HG02885 (cell line): ENCODE measurements around the gene POLR2J3.
"Not testable (repeated sequence)": the region's sequence is repeated elsewhere in the genome, so short reads cannot be mapped to it uniquely, and the experiment has no call there.

Experiments
- ATAC-seq: cut with Tn5 transposase; IDR thresholded peaks from one replicate; pipeline ENCODE4 v1.9.1; 2021; ENCODE audit warnings: mild to moderate bottlenecking; ENCODE audit not compliant: unreplicated experiment, poor library complexity

POLR2J3 gene

DNA sequence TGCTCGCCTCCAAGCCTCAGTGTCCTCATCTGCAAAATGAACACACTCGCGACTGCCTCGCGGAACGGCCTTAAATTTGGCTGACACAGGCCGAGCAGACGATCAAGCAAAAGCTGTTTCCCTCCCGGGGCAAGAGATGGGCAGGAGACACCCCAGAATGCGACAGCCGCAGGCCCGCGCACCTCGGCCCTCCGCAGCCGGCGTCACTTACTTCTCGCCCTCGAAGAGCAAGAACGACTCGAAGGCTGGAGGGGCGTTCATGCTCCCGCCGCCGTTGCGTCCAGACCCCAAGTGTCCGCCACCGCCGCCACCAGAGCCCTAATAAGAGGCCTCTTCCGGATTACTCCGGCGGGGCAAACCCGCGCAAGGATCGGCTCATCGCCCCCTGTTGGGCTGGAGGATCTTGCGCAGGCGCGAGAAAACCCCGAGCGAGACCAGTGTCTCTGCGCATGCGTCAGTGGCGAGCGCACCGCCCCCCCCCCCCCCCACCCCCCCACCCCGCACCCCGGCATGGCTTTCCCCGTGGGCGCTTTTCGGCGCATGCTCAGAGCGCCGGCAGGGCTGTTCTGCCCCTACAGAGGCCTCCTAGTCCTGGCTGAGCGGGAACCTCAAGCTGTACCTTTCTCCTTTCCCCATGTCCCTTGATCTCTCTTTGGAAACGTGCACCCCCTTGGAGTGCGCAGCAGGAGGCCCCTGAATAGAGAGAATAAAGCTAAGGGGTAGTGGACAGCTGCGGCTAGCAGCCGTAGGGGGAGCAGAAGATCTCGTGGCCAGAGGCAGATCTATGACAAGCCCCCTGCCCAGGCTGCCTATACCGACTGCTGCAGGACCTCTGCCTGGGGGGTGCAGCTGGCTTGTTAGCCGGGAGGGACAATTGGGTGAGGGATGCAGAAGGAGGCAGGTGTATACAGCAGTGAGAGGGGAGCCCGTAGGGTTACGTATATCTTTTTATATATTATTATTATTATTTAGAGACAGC, at the start of gene POLR2J3:
POLR2J3 (minus strand) TSS at position 323 of the 979 bp plus-strand sequence; CDS start at position 261, 62 bp downstream.
- ATAC-seq = peak; percentile 95

DNA sequence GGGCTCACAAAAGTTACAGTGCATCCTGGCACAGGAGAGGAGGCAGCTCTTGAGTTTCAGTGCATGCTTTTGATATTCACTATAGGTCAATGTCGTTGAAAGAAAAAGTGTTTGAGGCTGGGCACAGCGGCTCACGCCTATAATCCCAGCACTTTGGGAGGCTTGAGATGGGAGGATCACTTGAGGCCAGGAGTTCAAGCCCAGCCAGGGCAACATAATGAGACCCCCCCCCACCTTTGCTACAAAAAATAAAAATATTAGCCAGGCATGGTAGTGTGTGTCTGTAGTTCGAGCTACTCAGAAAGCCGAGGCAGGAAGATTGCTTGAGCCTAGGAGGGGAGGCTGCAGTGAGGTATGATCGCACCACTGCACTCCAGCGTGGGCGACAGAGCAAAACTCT, 45.7 kb upstream of the POLR2J3 start:
- not testable (repeated sequence) for ATAC-seq

DNA sequence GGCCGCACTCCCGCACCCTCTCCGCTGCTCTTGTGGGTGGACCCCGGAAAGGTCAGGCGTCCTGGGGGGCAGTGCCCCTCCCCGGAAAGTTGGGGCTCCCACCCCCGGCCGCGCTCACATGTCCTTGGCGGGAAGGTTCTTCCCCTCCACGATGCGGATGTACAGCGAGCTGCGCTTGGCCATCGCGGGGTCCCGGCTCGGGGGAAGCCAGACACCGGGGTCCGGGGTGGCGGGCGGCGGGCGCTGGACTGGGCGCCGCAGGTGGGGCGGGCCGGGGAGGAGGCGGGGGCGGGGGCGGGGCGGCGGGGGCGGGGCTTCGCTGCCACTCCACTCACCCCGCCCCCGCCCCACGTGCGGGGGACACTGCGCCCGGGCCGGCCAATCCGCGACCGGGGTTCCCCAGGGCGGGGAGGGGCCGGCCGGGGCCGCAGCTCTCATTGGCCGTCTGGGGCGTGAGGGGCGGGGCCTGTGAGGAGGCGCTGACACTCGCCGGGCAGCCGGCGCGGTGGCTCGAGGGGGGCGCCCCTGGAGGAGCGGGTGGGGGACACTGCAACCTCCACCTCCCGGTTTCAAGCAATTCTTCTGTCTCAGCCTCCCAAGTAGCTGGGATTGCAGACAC, 44.2 kb upstream of the POLR2J3 start, which contains the start of gene RASA4:
RASA4 (minus strand) TSS at position 250 of the 619 bp plus-strand sequence; CDS start at position 183, 67 bp downstream.
- ATAC-seq = peak; percentile 83

DNA sequence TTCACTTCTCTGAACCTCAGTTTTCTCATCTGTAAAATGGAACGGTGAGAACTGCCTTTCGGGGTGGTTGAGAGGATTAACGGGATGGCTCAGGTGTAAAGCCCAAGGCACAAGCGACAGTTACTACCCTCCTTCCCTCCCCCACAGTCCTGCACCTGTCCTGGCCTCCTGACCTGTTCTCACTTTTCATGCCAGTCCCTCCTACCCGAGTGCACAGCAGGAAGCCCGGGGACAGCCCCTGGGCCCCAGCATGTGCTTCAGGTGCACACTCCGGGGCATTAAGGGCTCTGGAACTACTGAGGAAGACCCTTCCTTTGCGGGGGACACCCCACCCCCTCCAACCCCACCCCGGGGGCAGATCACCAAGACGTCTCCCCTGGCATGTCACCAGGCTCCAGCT, 43.5 kb upstream of the POLR2J3 start:
- ATAC-seq = not testable (repeated sequence)

DNA sequence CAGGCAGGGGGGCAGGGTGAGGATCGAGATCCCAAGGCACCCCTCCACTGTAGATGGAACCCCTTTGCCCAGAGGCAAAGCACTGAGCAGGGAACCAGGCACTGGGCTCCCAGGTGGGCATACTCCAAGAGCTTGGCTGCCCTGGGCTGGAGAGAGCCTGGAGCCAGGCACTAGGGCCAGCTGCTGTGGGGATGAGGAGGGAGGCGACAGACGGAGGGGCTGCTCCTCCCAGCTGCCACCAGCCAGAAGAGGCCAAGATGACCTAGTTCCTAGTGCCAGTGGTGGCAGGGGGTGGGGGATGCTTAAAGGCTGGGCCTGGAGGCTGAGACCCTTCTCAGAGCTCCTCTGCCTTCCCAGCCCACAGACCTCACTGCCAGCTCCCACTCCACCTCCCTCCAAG, 42.5 kb upstream of the POLR2J3 start:
- not testable (repeated sequence) for ATAC-seq

DNA sequence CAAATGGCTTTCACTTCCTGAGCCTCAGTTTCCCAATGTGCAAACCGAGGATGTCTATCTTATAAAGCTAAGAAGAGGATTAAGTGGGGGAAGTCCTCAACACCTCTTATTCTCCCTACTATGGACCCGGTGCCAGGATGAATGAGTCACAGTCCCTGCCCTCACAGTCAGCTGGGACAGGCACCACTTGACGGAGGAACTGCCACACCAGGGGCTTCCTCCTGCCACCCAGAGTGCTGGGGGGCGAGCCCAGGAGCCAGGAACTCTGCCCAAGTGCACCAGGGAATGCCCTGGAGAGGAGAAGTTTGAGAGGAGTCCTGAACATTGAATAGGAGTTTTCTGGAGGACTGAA, 41.9 kb upstream of the POLR2J3 start:
- ATAC-seq = peak; percentile 6

DNA sequence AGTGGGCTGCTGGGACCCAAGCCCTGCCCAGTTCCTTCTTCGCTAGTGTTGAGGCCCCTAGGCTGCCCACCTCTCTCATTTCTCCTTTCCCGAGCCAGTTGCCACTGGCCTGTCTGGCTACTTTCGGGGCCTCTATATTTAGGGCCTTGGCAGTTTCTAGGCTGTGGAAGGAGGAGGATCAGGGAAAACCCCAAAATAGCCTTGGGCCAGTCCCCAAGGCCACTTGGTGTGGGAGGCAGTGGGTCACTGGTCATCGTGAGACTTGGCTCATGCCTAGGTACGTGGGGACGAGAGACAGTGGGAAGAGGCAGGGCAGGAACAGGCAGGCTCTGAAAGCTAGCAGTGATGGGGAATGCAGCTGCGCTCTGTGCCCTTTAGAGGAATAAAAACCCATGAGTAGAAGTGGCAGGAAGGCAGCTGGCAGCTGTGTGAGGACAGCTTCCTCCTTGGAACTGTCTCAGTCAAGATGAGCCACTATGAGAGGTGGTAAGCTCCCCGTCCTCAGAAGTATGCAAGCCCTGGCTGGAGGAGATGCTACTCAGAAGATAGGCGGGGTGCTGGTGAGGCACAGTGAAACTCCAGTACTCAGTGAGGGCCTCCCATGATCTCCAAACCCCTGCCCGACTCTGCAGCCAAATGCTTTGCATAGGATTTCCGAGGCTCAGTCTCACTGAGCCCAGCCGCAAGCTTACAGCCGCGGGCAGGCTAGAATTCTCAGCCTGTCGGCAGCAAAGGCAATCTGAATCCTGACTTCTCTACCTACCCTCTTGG, 41.4 kb upstream of the POLR2J3 start:
- peak; percentile 68 for ATAC-seq

DNA sequence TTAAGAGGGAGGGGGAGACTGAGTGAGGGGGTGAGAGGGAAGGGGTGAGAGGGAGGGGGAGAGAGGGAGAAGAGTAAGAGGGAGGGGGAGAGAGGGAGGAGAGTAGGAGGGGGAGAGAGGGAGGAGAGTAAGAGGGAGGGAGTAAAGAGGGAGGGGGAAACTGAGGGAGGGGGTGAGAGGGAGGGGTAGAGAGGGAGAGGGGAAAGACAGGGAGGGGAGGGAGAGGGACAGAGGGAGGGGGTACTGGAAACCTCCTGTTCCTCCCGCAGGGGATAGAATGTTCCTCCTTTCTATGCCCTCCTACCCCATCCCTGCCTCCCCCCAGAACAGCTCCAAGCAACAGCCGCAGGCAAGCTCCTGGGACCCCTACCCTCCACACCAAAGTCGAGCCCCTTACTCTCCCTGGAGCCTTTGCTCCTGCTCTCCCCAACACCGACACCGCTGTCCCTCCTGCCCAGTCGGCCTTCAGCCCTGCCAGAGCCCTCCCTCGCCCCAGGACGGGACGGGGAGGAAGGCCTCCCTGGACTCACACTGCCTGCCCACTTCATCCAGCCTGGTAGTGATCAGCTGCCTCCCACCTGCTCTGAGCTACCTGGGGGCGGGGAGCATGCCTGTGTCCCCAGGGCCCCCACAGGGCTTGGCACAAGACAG, 39.4 kb upstream of the POLR2J3 start:
- not testable (repeated sequence) for ATAC-seq

DNA sequence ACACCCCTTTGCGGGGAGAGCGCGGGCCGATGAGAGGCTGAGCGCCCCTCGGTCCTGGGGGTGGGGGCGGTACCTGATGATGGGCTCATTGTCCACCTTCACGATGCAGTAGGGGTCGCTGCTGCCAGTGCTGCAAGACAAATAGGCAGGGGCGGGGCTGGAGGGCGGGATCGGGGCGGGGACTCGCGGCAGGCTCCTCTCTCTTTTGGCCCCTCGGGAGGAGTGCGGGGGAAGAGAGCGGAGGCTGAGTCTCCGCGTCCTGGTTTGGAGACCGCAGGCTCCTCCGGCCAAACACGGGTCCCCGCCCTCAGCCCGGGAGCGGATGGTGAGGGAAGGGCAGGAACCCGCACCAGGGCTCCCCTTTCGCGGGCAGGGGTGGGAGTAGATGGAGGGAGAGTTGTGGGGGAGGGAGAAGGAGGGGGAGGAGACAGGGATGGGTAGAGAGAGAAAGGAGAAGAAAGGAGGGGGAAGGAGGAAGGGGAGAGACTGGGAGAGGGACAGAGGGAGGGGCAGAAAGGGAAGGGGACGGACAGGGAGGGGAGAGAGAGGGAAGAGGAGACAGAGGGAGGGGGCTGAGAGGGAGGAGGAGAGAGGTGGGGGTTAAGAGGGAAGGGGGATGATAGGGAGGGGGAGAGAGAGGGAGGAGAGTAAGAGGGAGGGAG, 38.8 kb upstream of the POLR2J3 start:
- peak; percentile 43 for ATAC-seq

DNA sequence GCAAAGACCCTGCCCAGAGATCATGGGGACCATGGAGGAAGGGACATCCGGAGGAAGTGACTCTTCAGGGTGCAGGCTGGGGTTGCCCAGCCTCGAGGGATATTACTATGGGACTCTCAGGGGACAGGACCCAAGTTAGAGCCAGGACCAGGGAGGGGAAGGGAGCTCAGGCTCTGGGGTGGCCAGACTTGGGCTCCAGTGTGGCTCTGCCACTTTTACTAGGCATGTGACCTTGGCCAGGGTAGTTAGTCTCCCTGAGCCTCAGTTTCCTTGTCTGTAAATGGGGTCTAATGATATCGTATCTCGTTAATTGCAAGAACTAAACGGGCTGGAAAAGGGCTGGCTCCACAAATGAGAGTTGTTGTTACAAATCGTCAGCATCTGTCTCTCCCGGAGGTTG, 38.1 kb upstream of the POLR2J3 start:
- ATAC-seq = not testable (repeated sequence)

DNA sequence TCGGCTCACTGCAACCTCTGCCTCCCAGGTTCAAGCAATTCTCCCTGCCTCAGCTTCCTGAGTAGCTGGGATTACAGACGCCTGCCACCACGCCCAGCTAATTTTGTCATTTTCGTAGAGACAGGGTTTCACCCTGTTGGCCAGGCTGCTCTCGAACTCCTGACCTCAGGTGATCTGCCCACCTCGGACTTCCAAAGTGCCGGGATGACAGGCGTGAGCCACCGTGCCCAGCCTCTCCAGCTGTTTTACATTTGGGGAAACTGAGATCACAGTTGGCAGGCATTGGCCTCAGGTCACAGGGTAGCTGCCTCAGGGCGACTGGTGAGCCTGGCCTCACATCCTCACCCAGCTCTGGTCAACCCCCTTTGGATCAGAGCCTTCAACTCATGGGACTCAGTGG, 37.4 kb upstream of the POLR2J3 start:
- ATAC-seq = not testable (repeated sequence)

DNA sequence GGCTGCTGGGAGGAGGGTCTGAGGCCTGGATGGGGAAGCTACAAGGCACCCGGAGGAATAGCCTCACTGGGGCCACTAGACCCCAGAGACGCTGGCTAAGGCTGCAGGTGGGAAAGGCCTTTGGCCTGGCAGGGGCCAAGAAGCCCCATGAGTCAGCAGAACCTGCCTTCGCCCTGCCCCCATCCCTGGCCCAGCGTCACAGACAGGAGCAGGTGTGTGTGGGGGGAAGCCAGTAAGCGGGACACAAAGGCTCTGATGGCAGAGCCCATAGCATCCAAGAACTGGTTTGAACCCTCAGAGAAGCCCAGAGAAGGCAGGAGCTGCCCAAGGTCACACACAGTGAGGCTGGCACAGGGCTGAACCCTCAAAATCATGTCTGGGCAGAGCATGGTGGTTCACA, 34.5 kb upstream of the POLR2J3 start:
- ATAC-seq = not testable (repeated sequence)

DNA sequence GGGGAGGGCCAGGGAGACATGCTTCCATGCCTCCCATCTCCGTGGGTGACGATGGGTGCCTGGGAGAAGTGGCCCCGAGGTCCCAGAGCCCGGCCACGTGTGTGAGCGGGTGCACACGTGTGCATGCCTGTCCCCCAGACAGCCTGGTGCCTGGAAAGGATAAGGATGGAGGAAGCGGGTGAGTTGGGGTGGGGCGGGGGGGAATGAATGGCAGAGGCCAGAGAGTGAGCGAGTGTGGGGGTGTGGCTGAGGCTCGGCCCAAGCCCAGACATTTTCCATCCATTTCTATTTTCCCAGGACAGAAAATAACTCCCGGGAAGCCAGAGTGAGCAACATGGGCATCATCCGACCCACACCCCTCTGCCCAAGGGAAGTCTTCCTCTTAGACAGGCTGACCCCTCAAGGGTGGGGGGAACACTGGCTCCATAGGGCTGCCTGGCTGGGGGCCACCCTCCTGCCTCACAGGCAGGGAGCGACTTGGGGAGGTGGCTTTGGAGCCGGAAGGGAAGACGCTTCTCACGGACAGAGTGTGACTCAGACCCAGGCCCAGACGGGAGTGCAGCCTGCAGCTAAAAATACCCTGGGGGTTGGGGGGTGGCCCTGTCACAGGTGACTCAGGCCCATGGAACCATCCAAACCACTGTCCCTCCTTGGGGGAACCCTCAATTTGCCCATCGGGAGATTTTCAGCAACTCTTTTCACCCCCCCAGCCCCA, 32.2 kb upstream of the POLR2J3 start:
- ATAC-seq = not testable (repeated sequence)

DNA sequence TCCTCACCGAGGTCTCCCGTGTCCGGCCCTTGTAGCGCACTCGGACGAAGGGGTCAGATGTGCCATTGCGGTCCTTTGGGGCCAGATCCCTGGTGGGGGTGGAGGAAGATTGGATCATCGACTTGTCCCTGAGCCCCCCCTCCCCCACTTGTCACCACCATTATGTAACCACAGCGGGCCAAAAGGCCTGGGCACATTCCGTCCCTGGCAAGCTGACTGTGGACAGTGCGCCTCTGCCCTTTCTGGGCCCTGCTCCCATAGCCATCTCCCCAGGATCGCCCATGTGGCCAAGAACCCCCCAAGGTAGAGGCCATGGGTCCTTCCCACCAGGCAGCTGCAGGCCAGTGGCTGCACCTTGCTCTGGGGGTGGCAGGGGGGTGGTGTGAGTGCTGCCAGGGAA, 29.9 kb upstream of the POLR2J3 start:
- ATAC-seq = not testable (repeated sequence)

DNA sequence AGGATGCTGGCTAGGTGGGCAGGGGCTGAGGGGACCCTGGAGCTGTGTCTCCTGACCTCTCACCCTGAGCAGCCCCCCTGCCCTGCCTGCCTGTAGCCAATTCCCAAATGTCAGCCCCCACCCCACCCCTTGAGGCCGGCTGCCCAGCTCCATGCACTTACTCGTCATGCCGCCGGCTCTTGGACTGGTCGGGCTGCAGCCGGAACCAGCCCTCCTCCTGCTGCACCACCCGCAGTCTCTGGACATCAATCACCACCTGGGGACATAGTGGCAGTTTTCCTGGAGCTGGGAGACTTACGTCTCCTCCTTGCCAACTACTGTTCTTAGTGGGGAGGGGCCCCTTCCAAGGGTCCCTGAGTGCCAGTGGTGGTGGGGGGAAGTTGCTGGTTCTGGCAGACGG, 27.3 kb upstream of the POLR2J3 start:
- ATAC-seq = not testable (repeated sequence)

DNA sequence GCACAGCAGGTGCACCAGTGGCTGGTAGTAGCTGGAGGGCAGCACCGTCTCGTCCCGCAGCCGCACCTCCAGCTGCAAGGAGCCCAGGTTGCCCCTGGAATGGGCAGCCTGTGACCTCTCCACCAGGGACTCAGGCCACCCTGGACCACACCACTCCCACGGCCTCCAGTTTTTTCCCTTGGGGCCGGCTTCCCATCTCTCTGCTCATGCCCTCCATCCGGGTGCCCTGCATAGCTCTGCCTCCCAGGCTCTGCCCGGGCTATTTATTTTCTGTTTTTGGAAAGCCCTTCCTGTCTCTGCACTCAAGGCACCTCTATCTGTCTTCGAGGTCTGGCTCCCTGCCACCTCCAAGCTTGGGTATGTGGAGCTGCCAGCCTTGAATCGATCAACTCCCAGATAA, 23.7 kb upstream of the POLR2J3 start:
- not testable (repeated sequence) for ATAC-seq

DNA sequence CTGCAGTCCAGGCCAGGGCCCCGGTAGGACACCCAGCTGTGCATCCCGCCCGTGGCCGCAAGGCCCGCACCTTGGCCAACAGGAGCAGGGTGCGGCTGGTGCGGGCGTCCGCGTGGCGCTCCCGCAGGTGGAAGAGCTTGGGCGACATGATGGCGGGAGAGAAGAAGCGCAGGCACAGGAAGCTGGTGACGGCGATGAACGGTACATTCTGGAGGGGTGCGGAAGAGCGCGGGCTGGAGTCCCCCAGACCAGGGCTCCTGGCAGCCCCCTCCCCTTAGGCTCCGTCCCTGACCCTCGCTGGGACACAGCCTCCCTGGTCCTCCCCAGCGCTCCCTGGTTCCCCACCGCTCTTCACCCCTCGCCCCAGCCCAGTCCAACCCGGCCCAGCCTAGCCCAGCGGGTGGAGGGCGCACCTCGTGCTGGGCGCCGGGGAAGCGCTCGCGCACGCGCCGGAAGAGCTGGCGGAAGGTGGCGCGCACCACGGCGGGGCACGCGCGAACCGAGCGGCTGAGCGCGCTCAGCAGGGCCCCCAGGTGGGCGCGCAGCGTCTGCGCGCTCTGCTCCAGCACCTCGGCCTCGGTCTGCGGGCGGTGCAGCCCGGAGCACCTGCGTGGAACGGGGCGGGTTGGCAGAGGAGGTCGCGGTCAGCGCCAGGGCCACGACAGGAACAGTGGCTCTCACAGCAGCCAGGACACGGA, 21.4 kb upstream of the POLR2J3 start:
- peak; percentile 66 for ATAC-seq

DNA sequence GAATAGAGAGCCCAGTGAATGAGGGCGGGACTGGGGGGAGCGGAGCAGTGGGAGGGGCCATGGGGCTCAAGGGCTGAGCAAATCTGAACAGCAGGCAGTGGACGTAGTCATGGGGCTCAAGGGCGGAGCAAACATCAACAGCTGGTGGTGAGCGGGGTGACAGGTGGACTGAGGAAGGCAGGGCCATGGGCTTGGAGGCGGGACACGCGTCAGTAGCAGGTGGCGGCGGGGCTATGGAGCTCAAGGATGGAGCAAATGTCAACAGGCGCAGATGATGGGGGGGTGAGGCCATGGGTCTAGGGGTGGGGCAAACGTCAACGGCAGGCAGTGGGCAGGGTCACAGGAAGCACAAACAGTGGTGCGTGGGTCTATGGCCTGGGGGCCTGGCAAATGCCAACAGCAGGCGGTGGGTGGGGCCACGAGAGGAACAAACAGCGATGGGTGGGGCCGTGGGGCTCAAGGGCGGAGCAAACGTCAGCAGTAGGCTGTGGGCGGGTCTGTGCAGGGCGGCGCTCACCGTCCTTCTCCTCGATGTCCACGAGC, 20.2 kb upstream of the POLR2J3 start:
- peak; percentile 55 for ATAC-seq
